Measurements from ENCODE around the gene THSD7B. TPM values are rescaled to one million over a fixed set of nuclear protein-coding genes. Genes with fewer than 3 reads are reported as not detected.

THSD7B gene
- total and polyA plus RNA-seq, 2 experiments from 2014 or later, result 0.86 to 3.8 TPM

DNA sequence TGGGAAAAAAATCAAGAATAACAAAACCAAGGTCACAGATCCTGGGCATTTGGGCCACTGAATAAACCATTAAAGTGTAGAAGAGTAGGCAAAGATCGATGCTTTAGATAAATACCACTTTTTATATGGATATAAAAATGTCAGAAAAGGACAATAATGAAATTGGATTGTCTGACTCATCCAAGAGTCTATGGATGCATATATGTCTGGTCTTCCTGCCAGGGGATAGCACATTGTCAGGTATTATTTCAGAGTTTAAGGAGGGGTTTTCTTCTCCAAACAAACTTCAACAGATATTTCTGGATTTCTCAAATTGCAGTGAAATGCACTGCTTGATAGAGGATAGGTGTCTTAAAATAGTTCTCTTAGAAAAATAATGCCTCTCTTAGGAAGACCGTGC lies 466.7 kb downstream of the THSD7B start:
- Histone ChIP-seq H3F3A (replicated peaks; ENCODE audit: low read depth) (no peaks in the 10 kb centered on the region), H3K4me2 (no peak overlapping the region), H3K9me2 (ENCODE audit: insufficient read depth) (no peaks in the 10 kb centered on the region), H3K4me1 (ENCODE audit: insufficient read depth) (no peaks in the 10 kb centered on the region), H3K27me3 (ENCODE audit: insufficient read depth) (no peaks in the 10 kb centered on the region), H4K20me1 (replicated peaks; ENCODE audit: insufficient read depth) (no peaks in the 10 kb centered on the region), H2AFZ (no peak overlapping the region), H3K36me3 (ENCODE audit: insufficient read depth) (no peaks in the 10 kb centered on the region), H3K27ac (ENCODE audit: low read depth) (no peak overlapping the region), H3K4me3 (no peak overlapping the region), H3K79me2 (replicated peaks; ENCODE audit: insufficient read depth) (no peaks in the 10 kb centered on the region)
- DNase-seq (ENCODE audit: low spot score) (no peak), ATAC-seq (no peak)
- Mint-ChIP-seq H3K27me3 (ENCODE audit: insufficient read depth, low read depth, poor library complexity) (no peaks in the 10 kb centered on the region), H3K36me3 (ENCODE audit: low read depth) (no peaks in the 10 kb centered on the region), H3K4me3 (no peak overlapping the region), H3K4me1 (0 out of 3 replicates have a peak, but pooled peaks cover 7% of the 10 kb centered on the region), H3K27ac (no peak overlapping the region), H3K9me3 (no peaks in the 10 kb centered on the region)
- TF ChIP-seq EZH2phosphoT487 (IDR thresholded peaks at IDR 0.05; ENCODE audit: unreplicated experiment) (no peak), ZNF331 (CRISPR knock-in tag; IDR thresholded peaks at IDR 0.05; ENCODE audit: low read depth) (no peak), STAT1 (IDR thresholded peaks at IDR 0.05; ENCODE audit: unreplicated experiment) (no peak), EZH2 (IDR thresholded peaks at IDR 0.05; ENCODE audit: low read depth, unreplicated experiment) (no peak), ETS1 (IDR thresholded peaks at IDR 0.05) (no peak), NANOG (IDR thresholded peaks at IDR 0.05; ENCODE audit: borderline replicate concordance) (no peak), ZNF114 (CRISPR knock-in tag; IDR thresholded peaks at IDR 0.05) (no peak), POLR2AphosphoS5 (IDR thresholded peaks at IDR 0.05; ENCODE audit: low read depth) (no peak), JUNB (IDR thresholded peaks at IDR 0.05; ENCODE audit: unreplicated experiment) (no peak), CREB1 (CRISPR knock-in tag; IDR thresholded peaks at IDR 0.05; ENCODE audit: low read depth) (no peak)
- TF ChIP-seq, protein P1, sequence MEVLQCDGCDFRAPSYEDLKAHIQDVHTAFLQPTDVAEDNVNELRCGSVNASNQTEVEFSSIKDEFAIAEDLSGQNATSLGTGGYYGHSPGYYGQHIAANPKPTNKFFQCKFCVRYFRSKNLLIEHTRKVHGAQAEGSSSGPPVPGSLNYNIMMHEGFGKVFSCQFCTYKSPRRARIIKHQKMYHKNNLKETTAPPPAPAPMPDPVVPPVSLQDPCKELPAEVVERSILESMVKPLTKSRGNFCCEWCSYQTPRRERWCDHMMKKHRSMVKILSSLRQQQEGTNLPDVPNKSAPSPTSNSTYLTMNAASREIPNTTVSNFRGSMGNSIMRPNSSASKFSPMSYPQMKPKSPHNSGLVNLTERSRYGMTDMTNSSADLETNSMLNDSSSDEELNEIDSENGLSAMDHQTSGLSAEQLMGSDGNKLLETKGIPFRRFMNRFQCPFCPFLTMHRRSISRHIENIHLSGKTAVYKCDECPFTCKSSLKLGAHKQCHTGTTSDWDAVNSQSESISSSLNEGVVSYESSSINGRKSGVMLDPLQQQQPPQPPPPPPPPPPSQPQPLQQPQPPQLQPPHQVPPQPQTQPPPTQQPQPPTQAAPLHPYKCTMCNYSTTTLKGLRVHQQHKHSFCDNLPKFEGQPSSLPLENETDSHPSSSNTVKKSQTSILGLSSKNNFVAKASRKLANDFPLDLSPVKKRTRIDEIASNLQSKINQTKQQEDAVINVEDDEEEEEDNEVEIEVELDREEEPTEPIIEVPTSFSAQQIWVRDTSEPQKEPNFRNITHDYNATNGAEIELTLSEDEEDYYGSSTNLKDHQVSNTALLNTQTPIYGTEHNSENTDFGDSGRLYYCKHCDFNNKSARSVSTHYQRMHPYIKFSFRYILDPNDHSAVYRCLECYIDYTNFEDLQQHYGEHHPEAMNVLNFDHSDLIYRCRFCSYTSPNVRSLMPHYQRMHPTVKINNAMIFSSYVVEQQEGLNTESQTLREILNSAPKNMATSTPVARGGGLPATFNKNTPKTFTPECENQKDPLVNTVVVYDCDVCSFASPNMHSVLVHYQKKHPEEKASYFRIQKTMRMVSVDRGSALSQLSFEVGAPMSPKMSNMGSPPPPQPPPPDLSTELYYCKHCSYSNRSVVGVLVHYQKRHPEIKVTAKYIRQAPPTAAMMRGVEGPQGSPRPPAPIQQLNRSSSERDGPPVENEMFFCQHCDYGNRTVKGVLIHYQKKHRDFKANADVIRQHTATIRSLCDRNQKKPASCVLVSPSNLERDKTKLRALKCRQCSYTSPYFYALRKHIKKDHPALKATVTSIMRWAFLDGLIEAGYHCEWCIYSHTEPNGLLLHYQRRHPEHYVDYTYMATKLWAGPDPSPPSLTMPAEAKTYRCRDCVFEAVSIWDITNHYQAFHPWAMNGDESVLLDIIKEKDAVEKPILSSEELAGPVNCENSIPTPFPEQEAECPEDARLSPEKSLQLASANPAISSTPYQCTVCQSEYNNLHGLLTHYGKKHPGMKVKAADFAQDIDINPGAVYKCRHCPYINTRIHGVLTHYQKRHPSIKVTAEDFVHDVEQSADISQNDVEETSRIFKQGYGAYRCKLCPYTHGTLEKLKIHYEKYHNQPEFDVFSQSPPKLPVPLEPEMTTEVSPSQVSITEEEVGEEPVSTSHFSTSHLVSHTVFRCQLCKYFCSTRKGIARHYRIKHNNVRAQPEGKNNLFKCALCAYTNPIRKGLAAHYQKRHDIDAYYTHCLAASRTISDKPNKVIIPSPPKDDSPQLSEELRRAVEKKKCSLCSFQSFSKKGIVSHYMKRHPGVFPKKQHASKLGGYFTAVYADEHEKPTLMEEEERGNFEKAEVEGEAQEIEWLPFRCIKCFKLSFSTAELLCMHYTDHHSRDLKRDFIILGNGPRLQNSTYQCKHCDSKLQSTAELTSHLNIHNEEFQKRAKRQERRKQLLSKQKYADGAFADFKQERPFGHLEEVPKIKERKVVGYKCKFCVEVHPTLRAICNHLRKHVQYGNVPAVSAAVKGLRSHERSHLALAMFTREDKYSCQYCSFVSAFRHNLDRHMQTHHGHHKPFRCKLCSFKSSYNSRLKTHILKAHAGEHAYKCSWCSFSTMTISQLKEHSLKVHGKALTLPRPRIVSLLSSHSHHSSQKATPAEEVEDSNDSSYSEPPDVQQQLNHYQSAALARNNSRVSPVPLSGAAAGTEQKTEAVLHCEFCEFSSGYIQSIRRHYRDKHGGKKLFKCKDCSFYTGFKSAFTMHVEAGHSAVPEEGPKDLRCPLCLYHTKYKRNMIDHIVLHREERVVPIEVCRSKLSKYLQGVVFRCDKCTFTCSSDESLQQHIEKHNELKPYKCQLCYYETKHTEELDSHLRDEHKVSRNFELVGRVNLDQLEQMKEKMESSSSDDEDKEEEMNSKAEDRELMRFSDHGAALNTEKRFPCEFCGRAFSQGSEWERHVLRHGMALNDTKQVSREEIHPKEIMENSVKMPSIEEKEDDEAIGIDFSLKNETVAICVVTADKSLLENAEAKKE (CRISPR knock-in tag; IDR thresholded peaks at IDR 0.05), result no peak
- TF ChIP-seq, protein P2, sequence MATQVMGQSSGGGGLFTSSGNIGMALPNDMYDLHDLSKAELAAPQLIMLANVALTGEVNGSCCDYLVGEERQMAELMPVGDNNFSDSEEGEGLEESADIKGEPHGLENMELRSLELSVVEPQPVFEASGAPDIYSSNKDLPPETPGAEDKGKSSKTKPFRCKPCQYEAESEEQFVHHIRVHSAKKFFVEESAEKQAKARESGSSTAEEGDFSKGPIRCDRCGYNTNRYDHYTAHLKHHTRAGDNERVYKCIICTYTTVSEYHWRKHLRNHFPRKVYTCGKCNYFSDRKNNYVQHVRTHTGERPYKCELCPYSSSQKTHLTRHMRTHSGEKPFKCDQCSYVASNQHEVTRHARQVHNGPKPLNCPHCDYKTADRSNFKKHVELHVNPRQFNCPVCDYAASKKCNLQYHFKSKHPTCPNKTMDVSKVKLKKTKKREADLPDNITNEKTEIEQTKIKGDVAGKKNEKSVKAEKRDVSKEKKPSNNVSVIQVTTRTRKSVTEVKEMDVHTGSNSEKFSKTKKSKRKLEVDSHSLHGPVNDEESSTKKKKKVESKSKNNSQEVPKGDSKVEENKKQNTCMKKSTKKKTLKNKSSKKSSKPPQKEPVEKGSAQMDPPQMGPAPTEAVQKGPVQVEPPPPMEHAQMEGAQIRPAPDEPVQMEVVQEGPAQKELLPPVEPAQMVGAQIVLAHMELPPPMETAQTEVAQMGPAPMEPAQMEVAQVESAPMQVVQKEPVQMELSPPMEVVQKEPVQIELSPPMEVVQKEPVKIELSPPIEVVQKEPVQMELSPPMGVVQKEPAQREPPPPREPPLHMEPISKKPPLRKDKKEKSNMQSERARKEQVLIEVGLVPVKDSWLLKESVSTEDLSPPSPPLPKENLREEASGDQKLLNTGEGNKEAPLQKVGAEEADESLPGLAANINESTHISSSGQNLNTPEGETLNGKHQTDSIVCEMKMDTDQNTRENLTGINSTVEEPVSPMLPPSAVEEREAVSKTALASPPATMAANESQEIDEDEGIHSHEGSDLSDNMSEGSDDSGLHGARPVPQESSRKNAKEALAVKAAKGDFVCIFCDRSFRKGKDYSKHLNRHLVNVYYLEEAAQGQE (IDR thresholded peaks at IDR 0.05; ENCODE audit: unreplicated experiment), result no peak
- TF ChIP-seq, protein P3, sequence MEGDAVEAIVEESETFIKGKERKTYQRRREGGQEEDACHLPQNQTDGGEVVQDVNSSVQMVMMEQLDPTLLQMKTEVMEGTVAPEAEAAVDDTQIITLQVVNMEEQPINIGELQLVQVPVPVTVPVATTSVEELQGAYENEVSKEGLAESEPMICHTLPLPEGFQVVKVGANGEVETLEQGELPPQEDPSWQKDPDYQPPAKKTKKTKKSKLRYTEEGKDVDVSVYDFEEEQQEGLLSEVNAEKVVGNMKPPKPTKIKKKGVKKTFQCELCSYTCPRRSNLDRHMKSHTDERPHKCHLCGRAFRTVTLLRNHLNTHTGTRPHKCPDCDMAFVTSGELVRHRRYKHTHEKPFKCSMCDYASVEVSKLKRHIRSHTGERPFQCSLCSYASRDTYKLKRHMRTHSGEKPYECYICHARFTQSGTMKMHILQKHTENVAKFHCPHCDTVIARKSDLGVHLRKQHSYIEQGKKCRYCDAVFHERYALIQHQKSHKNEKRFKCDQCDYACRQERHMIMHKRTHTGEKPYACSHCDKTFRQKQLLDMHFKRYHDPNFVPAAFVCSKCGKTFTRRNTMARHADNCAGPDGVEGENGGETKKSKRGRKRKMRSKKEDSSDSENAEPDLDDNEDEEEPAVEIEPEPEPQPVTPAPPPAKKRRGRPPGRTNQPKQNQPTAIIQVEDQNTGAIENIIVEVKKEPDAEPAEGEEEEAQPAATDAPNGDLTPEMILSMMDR (conservative IDR thresholded peaks at IDR 0.05; ENCODE audit: low read depth in 2 of 2), result no peak
